GM21447 (cell line): Measurements from ENCODE around the gene ZNF892.
"Not testable (repeated sequence)": the region's sequence is repeated elsewhere in the genome, so short reads cannot be mapped to it uniquely, and the experiment has no call there.

Experiments
- ATAC-seq: cut with Tn5 transposase; IDR thresholded peaks from one replicate; pipeline ENCODE4 v1.9.1; 2021; ENCODE audit not compliant: unreplicated experiment

Gene ZNF892

DNA sequence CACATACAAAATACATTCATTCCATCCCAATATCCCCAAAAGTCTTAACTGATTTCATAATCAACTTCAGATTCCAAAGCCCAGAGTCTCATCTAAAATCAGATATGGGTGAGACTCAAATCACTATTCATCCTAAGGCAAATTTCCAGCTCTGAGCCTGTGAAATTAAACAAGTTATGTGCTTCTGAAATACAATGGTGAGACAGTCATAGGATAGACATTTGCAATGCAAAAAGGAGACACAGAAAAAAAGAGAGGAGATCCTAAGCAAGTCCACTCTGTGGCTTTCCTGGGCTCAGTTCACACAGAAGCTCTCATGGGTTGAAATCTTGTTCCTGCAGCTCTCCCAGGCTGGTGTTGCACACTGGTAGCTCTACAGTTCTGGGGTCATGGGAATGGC lies 18.3 kb downstream of the ZNF892 start:
- no peak for ATAC-seq

DNA sequence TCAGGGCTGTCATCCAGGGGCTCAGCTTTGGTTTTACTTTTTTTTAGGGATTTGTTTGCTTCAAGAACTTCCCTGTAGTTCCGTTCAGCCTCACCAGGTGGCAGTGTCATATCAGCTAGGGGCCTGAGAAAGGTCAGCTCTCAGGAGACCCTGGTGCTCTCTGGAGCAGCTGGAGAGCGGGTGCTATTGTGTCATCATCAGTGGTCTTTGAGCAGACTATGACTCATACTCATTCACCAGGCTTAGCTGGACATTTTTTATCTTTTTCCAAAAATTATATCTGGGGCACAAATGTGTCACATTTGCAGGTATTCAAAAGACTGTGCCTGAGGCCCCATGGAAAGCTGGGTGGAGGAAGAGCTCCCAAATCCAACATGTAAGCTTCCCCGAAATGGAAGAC lies 24.4 kb downstream of the ZNF892 start:
- no peak for ATAC-seq

DNA sequence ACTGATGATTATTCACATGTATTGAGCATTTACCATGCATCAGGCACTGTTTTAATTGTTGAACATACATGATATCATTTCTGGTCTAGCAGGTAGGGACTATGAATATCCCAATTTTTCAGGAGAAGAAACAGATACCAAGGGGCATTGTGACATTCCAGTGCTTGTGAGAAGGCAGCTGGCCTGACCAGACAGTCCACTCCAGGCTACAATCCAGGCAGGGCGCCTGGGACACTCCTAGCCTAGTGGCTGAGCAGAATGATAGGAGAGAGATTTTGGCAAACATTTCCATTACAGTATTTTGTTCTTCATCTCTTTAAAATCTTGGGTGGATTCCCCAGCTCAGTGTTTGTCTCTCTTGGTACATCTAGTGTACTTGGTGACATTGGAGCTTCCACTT lies 24.9 kb downstream of the ZNF892 start:
- ATAC-seq, result no peak

DNA sequence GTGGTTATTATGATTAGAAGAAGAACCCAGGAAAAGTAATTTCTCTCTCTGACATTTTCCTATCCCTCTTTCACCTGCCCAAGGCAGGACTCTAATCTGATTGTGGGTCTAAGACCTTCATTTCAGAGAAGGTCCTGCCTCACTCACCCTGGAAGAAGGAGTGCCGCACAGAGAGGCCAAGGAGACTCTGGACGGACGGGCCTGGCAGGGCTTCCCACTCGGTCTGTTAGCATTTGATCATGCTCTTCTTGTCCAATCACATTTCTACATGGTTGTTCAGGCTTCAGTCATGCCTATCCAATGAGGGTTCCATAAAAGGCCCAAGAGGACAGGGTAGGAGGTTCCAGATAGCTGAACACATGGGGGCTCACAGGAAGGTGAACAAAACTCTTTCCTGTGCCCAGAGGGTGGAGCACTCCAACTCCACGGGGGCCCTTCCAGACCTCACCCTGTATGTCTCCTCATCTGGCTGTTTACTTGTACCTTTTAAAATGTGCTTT lies 27.0 kb downstream of the ZNF892 start:
- no peak for ATAC-seq

DNA sequence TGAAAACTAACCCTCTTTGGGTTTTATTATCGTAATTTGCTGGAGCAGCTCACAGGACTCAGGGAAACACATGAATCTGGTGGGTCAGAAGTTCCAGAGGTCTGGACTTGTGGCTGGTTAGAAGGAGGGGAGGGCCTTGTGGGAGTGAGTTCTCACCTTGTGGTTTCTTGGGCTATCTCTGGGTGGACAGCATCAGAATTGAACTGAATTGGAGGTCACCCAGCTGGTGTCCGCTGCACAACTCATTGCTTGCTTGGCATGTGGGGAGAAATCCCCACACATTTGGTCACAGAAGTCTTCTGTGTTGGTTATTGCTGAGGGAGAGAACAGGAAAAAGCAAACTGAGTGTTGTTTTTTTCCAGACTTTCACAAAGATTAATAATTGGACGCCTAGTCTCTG lies 27.5 kb downstream of the ZNF892 start:
- no peak for ATAC-seq

DNA sequence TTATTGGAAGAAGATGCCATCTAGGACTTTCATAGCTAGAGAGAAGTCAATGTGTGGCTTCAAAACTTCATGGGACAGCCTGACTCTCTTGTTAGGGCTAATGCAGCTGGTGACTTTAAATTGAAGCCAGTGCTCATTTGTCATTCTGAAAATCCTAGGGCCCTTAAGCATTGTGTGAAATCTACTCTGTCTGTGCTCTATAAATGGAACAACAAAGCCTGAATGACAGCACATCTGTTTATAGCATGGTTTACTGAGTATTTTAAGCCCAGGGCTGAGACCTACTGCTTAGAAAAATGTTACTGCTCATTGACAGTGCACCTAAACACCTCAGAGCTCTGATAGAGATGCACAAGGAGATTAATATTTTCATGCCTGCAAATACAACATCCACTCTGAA lies 30.8 kb downstream of the ZNF892 start:
- ATAC-seq, result no peak

DNA sequence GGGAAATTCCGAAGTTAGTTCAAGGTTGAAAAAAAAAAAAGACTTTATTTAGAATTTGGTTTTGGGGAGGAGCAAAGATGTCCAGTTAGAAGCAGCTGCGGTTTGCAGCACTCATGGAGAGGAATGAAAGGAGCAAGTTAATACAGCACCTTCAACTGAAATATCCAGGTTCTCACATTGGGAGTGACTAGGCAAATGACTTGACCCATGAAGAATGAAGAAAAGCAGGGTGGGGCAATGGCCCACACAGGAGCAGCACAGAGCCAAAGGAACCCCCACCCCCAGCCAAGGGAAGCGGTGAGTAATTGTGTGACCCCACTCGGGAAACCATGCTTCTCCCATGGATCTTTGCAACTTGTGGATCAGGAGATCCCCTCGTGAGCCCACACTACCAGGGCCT lies 32.8 kb downstream of the ZNF892 start:
- no peak for ATAC-seq

DNA sequence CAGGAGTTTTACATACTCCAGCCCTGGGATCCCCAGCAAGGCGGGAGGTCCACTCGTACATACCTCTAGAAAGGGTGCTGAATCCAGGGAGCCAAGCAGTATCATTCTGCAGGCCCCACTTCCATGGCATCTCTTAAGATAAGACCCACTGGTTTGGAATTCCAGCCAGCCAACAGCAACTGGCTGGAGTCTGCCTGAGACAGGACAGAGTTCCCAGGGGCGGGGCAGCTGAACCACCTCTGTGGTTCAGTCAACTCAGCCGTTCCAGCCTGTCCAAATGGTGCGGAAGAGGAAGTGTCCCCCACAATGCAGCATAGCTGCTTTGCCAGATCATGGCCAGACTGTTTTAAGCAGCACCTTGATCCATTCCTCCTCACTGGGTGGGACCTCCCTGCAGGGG lies 33.2 kb downstream of the ZNF892 start:
- no peak for ATAC-seq

DNA sequence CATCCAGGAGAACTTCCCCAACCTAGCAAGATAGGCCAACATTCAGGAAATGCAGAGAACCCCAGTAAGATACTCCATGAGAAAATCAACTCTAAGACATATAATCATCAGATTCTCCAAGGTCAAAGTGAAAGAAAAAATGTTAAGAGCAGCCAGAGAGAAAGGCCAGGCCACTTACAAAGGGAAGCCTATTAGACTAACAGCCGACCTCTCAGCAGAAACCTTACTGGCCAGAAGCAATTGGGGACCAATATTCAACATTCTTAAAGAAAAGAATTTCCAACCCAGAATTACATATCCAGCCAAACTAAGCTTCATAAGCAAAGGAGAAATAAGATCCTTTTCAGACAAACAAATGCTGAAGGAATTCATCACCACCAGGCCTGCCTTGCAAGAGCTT lies 34.8 kb downstream of the ZNF892 start:
- not testable (repeated sequence) for ATAC-seq
